IgD-negative memory B cell (primary cell): ENCODE results near the gene QPCT. TPM values are rescaled to one million over a fixed set of nuclear protein-coding genes. Genes with fewer than 3 reads are reported as not detected.

Source experiments
- H3K27ac Mint-ChIP-seq, 3 donors: one replicate each; pipeline ENCODE4 v1.8.0; 2020 to 2022; ENCODE audit warnings: mild to moderate bottlenecking in 3 of 3, mixed read lengths in 3 of 3, moderate library complexity in 1 of 3
- H3K27me3 Mint-ChIP-seq: one replicate; pipeline ENCODE4 v1.8.0; 2021; ENCODE audit warnings: mixed read lengths
- H3K36me3 Mint-ChIP-seq: one replicate; pipeline ENCODE4 v1.8.0; 2020; ENCODE audit warnings: mild to moderate bottlenecking, mixed read lengths
- H3K4me1 Mint-ChIP-seq, 3 donors: one replicate each; pipeline ENCODE4 v1.8.0; 2020 to 2022; ENCODE audit warnings: mixed read lengths in 3 of 3, mild to moderate bottlenecking in 1 of 3
- H3K4me3 Mint-ChIP-seq, 4 donors: one replicate each; pipeline ENCODE4 v1.8.0; 2020 to 2022; ENCODE audit warnings: mild to moderate bottlenecking in 4 of 4, mixed read lengths in 4 of 4, moderate library complexity in 3 of 4
- H3K9me3 Mint-ChIP-seq, 3 donors: one replicate each; pipeline ENCODE4 v1.8.0; 2020 to 2021; ENCODE audit warnings: mixed read lengths in 3 of 3, mild to moderate bottlenecking in 1 of 3
- polyA plus RNA-seq: library from polyadenylated mRNA; unstranded; fragments of 300-500 nt; fragmentation: Illumina TruSeq; gene quantifications from one replicate; pipeline ENCODE4 v1.2.3, GENCODE V29; 2021

QPCT gene
- polyA plus RNA-seq, 1 donor from 2014 or later: 1.8 TPM

DNA sequence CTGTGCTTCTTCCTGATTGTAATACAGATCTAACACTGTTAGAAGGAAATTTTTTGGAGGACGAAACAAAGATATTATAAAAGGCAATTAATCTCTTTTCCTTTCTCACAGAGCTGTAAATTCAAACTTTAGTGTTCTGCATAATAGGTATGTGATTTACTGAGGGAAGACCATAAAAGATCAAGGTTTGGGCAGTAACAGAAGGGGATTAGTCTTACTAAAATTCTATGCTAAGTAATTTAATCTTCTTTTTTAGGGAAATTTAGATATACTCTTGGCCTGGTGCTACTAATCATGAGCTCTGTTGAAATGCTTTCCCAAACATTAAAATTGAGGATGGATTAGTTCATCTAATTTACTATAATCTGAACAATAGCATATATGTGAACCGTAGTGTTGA lies 8.8 kb upstream of the QPCT start:
- H3K4me3 Mint-ChIP-seq: no peak overlapping the region
- no peak overlapping the region for H3K27ac Mint-ChIP-seq
- no peaks in the 10 kb centered on the region for H3K36me3 Mint-ChIP-seq
- no peaks in the 10 kb centered on the region for H3K9me3 Mint-ChIP-seq
- no peaks in the 10 kb centered on the region for H3K27me3 Mint-ChIP-seq
- peaks cover 7 to 22% (median 10%) of the 10 kb centered on the region in 3 donors for H3K4me1 Mint-ChIP-seq

DNA sequence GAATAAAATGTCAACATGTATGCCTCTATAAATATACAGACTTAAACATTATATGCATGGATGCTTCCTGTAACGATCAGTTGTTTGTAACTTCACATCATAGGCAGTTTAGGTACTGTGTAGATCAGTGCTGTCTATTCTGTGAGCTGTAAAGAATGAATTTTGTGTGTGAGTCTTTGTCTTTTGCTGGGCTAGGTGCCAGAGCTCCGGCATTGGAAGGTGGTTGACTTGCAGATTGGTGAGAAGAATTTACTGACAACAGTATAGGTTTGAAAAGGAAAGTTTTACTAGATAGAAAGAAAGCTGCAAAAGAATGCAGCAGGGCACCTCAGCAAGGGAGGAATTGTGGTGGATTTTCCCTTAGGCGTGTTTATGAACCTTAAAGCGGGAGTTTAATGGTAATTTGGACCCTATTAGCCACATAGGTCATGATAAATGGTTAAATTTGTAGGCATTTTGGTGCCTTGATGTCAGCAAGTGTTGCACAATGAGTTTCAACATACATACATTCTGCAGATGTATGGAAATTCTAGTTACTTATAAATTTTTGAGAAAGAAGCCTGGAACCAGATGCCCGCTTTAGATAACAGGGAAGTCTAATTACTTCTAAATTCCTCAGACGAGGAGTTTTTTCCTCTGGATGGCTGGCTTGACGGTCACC lies 6.7 kb upstream of the QPCT start:
- no peaks in the 10 kb centered on the region for H3K36me3 Mint-ChIP-seq
- H3K27ac Mint-ChIP-seq: no peak overlapping the region
- H3K4me1 Mint-ChIP-seq: peaks cover 7 to 18% (median 7%) of the 10 kb centered on the region in 3 donors
- H3K9me3 Mint-ChIP-seq: no peaks in the 10 kb centered on the region
- no peaks in the 10 kb centered on the region for H3K27me3 Mint-ChIP-seq
- no peak overlapping the region for H3K4me3 Mint-ChIP-seq

DNA sequence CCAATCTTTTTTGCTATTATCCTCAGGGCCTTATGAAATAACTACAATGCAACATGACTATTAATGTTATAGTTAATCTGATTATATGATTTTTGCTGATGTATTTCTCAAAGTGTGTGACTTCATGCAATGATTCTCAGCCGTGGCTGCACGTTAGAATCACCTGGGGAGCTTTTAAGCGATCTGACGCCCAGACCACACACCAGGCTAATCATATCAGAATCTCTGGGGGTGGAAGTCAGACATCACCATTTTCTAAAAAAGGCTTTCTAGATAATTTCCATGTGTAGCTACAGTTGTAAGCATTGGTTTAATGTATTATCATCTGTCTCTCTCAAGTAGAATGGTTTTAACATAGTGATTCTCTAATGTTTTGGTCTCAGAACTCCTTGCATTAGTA lies 5.5 kb upstream of the QPCT start:
- Mint-ChIP-seq H3K4me1 (peaks cover 0 to 8% (median 0%) of the 10 kb centered on the region in 3 donors), H3K27ac (no peak overlapping the region), H3K4me3 (no peak overlapping the region), H3K27me3 (peaks cover 1% of the 10 kb centered on the region), H3K9me3 (no peaks in the 10 kb centered on the region), H3K36me3 (no peaks in the 10 kb centered on the region)

DNA sequence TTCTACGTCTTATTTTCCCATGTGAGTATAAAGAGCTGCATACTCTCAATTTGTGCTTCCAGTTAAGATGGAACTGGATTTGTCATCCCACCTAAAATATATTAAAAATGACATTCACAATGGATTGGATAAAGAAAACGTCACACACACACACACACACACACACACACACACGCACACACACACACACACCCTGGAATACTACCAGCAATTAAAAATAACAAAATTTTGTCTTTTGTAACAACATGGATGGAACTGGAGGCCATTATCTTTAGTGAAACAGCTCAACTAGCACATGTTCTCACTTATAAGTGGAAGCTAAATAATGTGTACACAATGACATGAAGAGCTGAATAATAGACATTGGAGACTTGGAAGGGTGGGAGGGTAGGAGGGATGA lies 3.8 kb upstream of the QPCT start:
- Mint-ChIP-seq H3K36me3 (no peaks in the 10 kb centered on the region), H3K27me3 (peaks cover 4% of the 10 kb centered on the region), H3K27ac (no peak overlapping the region), H3K9me3 (no peaks in the 10 kb centered on the region), H3K4me3 (no peak overlapping the region), H3K4me1 (peaks cover 0 to 10% (median 1%) of the 10 kb centered on the region in 3 donors)

DNA sequence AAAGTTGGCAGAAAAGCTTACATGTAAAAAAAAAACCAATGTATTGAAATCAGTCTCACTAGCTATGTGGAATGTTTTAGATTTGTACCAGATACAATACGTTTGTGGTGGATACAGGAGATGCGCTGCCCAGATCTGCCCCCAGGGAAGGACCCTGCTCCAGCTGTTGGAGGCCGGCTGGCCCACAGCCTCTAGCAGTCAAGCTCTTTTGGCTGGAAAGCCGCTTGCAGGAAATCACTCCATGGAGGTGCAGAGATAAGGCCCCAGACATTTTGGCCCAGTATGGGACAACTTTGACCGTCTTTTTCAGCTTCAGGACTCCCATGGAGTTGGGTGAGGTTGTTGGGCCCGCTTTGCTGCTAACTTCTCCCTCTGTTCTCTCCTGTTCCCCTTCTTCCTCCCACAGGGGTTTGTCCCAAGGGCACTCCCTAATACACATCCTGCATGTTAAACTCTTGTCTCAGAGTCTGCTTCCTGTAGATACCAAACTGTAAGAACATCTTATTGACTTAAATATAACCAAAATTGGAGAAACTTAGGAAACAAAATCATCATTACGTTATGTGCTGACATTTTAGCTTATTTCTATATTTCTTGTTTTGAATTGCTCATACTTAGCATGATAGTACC lies 1.7 kb upstream of the QPCT start:
- peaks cover 0 to 6% (median 1%) of the 10 kb centered on the region in 3 donors for H3K4me1 Mint-ChIP-seq
- H3K27me3 Mint-ChIP-seq: peaks cover 11% of the 10 kb centered on the region
- H3K9me3 Mint-ChIP-seq: no peaks in the 10 kb centered on the region
- no peak overlapping the region for H3K27ac Mint-ChIP-seq
- H3K36me3 Mint-ChIP-seq: no peaks in the 10 kb centered on the region
- H3K4me3 Mint-ChIP-seq: peak overlapping the region in 1 of 4 donors; percentile 76

DNA sequence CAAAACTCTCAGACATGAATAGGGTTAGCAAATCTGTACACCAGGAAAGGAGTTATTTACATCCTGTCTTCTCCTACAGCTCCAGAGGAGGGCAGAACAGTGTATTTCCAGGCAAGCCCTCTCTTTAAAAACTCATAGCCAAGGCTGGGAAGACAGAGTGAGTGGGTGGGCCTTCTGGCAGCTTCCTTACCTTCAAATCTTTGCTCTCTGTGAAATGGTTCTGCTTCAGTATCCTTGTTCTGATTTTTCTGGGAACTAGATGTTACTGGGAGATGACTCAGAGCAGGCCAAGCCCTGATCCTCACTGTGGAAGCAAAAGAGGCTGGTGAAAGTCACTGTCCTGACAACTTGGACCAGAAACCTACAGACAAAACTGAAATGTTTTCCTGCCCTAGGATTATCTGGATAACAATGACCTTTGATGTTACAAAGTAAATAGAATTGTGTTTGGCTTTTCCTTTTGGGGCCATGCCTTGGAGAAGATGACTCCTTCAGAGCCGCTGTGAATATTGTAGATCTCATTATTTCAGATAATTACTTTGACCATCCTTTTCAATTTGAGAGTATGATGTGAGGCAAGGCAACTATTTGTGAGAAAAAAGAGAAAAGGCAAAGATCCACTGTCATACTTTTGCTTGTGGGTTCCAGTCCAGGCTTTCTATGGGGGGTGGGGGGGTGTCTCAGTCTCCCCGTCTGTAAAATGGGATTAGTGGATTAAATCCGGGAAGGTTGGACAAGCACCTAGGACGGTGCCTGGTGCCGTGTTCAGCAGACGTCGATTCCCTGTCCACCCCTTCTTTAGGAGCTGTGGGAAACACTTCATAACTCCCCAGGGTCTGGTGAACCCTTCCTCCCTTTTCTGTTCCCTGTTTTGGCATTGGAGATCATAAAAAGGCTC lies 644 bp upstream of the QPCT start:
- H3K27ac Mint-ChIP-seq: peak overlapping the region in 2 of 3 donors; percentile 31 to 83
- H3K4me1 Mint-ChIP-seq: peaks cover 0 to 7% (median 2%) of the 10 kb centered on the region in 3 donors
- peak overlapping the region; percentile 76 to 94 (median 88) for H3K4me3 Mint-ChIP-seq
- H3K36me3 Mint-ChIP-seq: no peaks in the 10 kb centered on the region
- peaks cover 11% of the 10 kb centered on the region for H3K27me3 Mint-ChIP-seq
- H3K9me3 Mint-ChIP-seq: no peaks in the 10 kb centered on the region

DNA sequence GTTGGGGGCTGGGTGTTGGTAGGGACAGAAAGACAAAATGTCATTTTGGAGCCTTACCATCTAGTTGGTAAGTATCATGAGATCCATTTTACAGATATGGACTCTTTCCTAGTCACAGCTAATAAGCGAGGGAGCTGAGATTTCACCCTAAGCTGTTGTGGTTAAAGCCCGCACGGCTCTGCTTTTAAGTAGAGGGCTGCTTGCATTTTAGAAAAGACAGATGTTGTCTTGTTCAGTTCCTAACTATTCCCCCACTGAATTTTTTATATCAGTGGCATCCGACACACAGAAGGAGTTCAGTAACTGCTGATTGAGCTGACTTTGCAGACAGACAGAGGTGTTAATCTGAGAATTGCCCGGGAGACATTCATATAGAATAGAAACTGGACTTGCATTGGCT lies 3.7 kb downstream of the QPCT start:
- Mint-ChIP-seq H3K4me1 (peaks cover 17 to 27% (median 19%) of the 10 kb centered on the region in 3 donors), H3K9me3 (no peaks in the 10 kb centered on the region), H3K36me3 (no peaks in the 10 kb centered on the region), H3K4me3 (no peak overlapping the region), H3K27ac (peak overlapping the region in 2 of 3 donors; percentile 4 to 95), H3K27me3 (peaks cover 9% of the 10 kb centered on the region)

DNA sequence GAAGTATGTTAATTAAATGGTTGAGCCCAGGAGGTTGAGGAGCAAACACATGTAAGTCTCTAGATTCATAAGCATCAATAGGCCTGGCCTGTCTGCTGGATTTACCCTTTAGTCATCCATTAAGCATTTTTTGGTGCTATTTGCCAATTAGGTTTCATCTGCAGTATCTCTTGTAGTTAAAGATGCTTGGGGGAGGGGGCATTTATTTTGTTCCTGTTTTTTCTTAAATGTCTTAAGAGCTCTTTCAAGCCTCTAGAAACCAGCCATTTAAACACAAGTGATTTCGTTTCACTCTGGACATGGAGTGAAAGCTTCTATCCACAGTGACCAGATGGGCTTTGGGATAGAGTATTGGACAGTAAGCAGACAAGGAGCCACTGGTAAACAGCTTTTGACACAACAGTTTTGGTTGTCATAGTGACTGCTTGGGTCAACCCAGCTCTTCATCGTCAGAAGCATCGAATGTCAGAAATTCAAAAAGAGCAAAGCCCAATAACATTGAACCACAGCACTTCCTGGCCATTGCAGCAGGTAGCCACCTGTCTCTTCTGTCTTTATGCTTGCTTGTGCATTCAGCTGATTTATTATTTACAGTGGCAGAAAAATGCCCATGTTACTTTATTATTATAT lies 4.9 kb downstream of the QPCT start:
- peaks cover 2% of the 10 kb centered on the region for H3K36me3 Mint-ChIP-seq
- peaks cover 9% of the 10 kb centered on the region for H3K27me3 Mint-ChIP-seq
- H3K9me3 Mint-ChIP-seq: no peaks in the 10 kb centered on the region
- peak overlapping the region in 3 of 4 donors; percentile 34 to 76 (median 73) for H3K4me3 Mint-ChIP-seq
- H3K27ac Mint-ChIP-seq: peak overlapping the region; percentile 93 to 98 (median 95)
- peaks cover 17 to 21% (median 19%) of the 10 kb centered on the region in 3 donors for H3K4me1 Mint-ChIP-seq

DNA sequence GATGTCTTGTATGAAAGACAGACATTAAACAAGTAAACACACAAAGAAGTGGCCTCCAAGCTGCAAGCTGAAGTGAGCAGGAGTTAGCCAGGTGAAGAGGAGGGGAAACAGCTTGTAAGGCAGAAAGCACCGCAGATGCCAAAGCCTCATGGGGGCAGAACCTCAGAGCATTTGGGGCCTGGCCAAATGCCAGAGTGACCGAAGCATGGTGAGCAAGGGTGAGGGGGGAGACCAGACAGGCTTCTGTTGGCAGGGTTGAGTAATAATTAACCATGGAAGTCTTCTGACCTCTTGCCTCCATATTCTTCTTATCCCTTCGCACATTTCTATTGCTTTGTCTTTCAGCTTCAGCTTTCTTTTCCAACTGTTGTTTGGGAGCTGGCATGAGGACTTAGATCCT lies 5.6 kb downstream of the QPCT start:
- peaks cover 17 to 20% (median 19%) of the 10 kb centered on the region in 3 donors for H3K4me1 Mint-ChIP-seq
- peaks cover 9% of the 10 kb centered on the region for H3K27me3 Mint-ChIP-seq
- peaks cover 2% of the 10 kb centered on the region for H3K36me3 Mint-ChIP-seq
- peak overlapping the region in 2 of 4 donors; percentile 73 to 76 for H3K4me3 Mint-ChIP-seq
- no peaks in the 10 kb centered on the region for H3K9me3 Mint-ChIP-seq
- peak overlapping the region; percentile 93 to 98 (median 95) for H3K27ac Mint-ChIP-seq

DNA sequence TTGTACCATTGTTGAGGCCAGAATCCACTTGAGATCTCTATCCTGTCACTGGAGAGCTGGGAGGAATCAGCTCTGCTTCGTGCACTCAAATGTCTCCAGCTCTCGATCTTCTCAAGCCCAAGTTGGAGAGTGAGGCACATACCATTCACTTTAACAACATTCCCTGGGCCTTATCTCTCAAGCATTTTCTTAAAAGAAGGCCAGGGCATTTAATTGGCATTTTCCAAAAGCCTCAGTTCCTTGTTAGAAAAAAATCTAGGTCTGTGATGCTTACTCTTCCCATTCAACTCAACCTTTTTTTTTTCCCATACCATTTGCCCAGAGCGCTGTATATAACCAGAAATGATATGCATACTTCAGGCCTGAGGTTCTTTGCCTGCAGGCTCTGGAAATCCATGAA lies 10.1 kb downstream of the QPCT start:
- peaks cover 9% of the 10 kb centered on the region for H3K27me3 Mint-ChIP-seq
- no peak overlapping the region for H3K27ac Mint-ChIP-seq
- no peak overlapping the region for H3K4me3 Mint-ChIP-seq
- H3K4me1 Mint-ChIP-seq: peaks cover 11 to 18% (median 12%) of the 10 kb centered on the region in 3 donors
- peaks cover 4% of the 10 kb centered on the region for H3K36me3 Mint-ChIP-seq
- no peaks in the 10 kb centered on the region for H3K9me3 Mint-ChIP-seq

DNA sequence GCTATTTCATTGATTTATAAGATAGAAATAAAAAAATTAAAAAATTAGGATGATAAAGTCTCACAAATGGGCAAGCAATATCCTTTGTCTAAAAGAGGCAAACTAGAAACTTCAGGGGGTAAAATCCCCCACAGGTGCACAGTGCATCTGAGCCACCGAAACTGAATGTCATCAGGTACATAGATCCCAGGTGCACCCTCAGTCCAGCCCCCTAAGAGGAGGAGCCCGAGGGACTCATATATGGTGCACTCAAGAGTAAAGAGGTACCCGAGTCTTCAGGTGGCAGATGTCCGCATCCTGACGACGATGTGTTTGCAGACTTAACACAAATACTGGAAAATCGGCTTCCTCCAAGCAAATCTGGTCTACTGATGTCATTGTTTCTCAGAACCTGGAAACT lies 11.3 kb downstream of the QPCT start:
- Mint-ChIP-seq H3K27ac (no peak overlapping the region), H3K36me3 (peaks cover 4% of the 10 kb centered on the region), H3K27me3 (peaks cover 9% of the 10 kb centered on the region), H3K9me3 (no peaks in the 10 kb centered on the region), H3K4me3 (no peak overlapping the region), H3K4me1 (peaks cover 1 to 9% (median 2%) of the 10 kb centered on the region in 3 donors)

DNA sequence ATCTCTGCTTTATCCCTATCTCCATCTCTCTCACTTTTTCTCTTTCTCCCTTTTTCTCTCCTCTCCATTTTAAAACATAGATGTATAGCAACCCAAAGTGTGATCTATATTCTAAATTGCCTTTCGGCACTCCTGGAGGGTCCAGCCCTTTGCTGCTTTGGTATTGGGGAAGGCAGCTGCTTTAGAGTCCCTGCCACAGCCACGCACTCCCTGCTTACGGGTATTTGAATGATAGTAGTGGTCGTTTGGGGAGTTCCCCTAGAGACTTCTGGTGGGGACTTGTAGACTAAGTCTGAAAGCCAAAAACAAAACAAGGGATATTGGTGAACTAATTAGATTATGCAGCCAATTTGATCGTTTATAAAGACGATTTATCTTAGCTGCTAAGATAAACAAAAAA lies 11.9 kb downstream of the QPCT start:
- Mint-ChIP-seq H3K9me3 (no peaks in the 10 kb centered on the region), H3K4me1 (peaks cover 0 to 7% (median 0%) of the 10 kb centered on the region in 3 donors), H3K27me3 (peaks cover 9% of the 10 kb centered on the region), H3K4me3 (no peak overlapping the region), H3K36me3 (peaks cover 4% of the 10 kb centered on the region), H3K27ac (no peak overlapping the region)

DNA sequence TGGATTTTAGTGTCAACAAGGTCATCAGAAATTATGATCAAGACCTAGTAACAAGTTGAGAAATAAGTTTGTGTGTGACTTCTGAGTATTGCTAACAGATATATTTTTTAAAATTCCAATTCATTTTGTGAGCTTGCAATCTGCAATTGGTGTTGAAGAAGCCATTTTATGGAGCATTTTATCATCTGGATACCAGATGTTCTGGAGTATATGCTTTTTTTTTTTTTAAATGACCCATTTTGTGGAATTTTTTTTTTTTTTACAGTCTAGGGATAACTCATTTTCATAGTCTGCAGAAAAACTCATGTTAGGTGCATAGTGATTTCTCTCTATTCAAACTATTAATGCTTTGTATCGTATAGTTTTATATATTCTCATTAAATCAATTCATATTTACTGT lies 12.6 kb downstream of the QPCT start:
- H3K27me3 Mint-ChIP-seq: peaks cover 9% of the 10 kb centered on the region
- H3K4me1 Mint-ChIP-seq: peaks cover 0 to 7% (median 0%) of the 10 kb centered on the region in 3 donors
- H3K9me3 Mint-ChIP-seq: no peaks in the 10 kb centered on the region
- peaks cover 4% of the 10 kb centered on the region for H3K36me3 Mint-ChIP-seq
- H3K4me3 Mint-ChIP-seq: no peak overlapping the region
- H3K27ac Mint-ChIP-seq: no peak overlapping the region

DNA sequence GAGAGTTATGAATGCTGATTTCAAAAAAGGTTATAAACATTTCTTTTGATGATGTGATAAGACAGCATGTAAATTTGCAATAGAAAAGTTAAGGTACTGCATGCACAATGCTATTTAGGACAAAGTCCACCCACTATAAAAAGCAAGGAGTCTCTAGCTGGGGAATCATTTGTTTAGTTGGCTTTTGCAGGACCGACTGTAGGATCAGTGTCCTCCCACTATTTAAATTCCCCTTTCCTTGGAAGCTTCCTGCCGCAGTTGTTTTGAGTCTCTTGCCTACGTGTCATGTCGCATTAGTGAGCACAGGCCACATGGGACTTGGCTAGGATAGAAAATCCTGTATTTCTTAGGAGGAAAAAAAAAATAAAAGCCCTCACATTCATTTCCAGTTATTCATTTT lies 13.1 kb downstream of the QPCT start:
- Mint-ChIP-seq H3K27ac (no peak overlapping the region), H3K9me3 (no peaks in the 10 kb centered on the region), H3K4me3 (no peak overlapping the region), H3K36me3 (peaks cover 4% of the 10 kb centered on the region), H3K27me3 (peaks cover 10% of the 10 kb centered on the region), H3K4me1 (peaks cover 0 to 7% (median 0%) of the 10 kb centered on the region in 3 donors)

DNA sequence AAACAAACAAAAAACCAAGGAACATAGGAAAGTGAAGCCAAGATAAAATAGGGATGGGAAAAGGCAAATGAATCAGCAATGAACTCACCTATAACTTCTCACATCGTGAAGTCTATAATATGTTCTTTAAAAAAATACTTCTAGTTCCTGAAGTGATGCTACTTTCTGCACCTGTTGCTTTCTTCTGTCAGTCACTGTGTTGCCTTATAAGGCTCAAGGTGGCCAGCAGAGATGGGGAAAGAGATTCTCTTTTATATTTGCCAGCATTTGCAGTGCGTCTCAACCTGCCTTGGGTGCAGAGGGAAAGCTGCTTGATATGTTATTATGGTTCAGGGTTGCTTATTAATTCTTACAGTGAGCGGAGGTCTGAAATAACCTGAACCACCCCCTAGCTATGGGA lies 14.0 kb downstream of the QPCT start:
- H3K36me3 Mint-ChIP-seq: peaks cover 4% of the 10 kb centered on the region
- H3K9me3 Mint-ChIP-seq: no peaks in the 10 kb centered on the region
- no peak overlapping the region for H3K27ac Mint-ChIP-seq
- H3K4me3 Mint-ChIP-seq: no peak overlapping the region
- peaks cover 11% of the 10 kb centered on the region for H3K27me3 Mint-ChIP-seq
- H3K4me1 Mint-ChIP-seq: peaks cover 0 to 7% (median 0%) of the 10 kb centered on the region in 3 donors
